Endothelial cell of umbilical vein (primary cell): ENCODE measurements around the gene OPCML. TPM values are rescaled to one million over a fixed set of nuclear protein-coding genes. Genes with fewer than 3 reads are reported as not detected.

Experiments
- BruUV-seq: library from RNA; stranded (reverse); fragments of 400-500 nt; replicated peaks from 2 replicates; lab custom pipeline; 2021; lab: Mats Ljungman, UMichigan
- CTCF ChIA-PET: fragments of 300-600, 350-600 bp; sonication (Branson Sonifier 250); formaldehyde crosslinking; loops from one replicate; lab custom pipeline; 2021; ENCODE audit warnings: antibody characterized with exemption, inconsistent platforms; lab: Charles Lee
- POLR2A ChIA-PET: fragments of 300-600, 350-600 bp; sonication (Branson Sonifier 250); formaldehyde crosslinking; loops from one replicate; lab custom pipeline; 2021; ENCODE audit warnings: antibody characterized with exemption, inconsistent platforms; lab: Charles Lee
- DNase-seq: peaks from one replicate; pipeline ENCODE4 v3.0.0-alpha.2; 2011; ENCODE audit warnings: low read depth, low spot score
- FAIRE-seq: peaks from 2 replicates; lab custom pipeline; 2011; peaks lifted over from hg19 to GRCh38; lab: Jason Lieb, UNC
- H2AFZ ChIP-seq: 2 replicates; pipeline ENCODE4 v1.6.0; 2012; ENCODE audit warnings: low read depth, low read length, control low read depth, inconsistent platforms
- H3K27ac ChIP-seq: 2 replicates; pipeline ENCODE4 v1.5.1; 2011; ENCODE audit warnings: low read depth, mild to moderate bottlenecking, control low read depth, low read length, moderate library complexity; ENCODE audit not compliant: insufficient read depth
- H3K27me3 ChIP-seq, 2 experiments: 2 replicates each; pipeline versions ENCODE4 v1.6.0 to v1.6.1; 2011; ENCODE audit warnings: low read length in 2 of 2, mixed read lengths in 1 of 2; ENCODE audit not compliant: control insufficient read depth in 2 of 2, insufficient read depth in 2 of 2
- H3K36me3 ChIP-seq, 2 experiments: 2 replicates in 1 of 2; 3 replicates in 1 of 2; pipeline ENCODE4 v1.5.1; 2011; ENCODE audit warnings: low read length in 2 of 2, mild to moderate bottlenecking in 1 of 2, moderate library complexity in 1 of 2; ENCODE audit not compliant: control insufficient read depth in 2 of 2, insufficient read depth in 2 of 2; ENCODE audit errors: extremely low read depth in 1 of 2
- H3K4me1 ChIP-seq: 3 replicates; pipeline ENCODE4 v1.5.1; 2011; ENCODE audit warnings: mild to moderate bottlenecking, low read length; ENCODE audit not compliant: control insufficient read depth, insufficient read depth; ENCODE audit errors: extremely low read depth
- H3K4me2 ChIP-seq: 2 replicates; pipeline ENCODE4 v1.6.1; 2011; ENCODE audit warnings: low read length, control low read depth, mixed read lengths; ENCODE audit not compliant: insufficient read depth
- H3K4me3 ChIP-seq, 3 experiments: fragments of 200-600 bp in 1 of 3; sonication (generic), shearing (Covaris generic) in 1 of 3; replicated peaks in 1 of 3; 2 replicates each; pipeline ENCODE4 v1.5.1; 2011 to 2016; ENCODE audit warnings: control low read depth in 3 of 3, low read length in 3 of 3, mild to moderate bottlenecking in 2 of 3, inconsistent platforms in 1 of 3, low read depth in 1 of 3, moderate library complexity in 1 of 3; ENCODE audit not compliant: insufficient read depth in 1 of 3
- H3K79me2 ChIP-seq: 2 replicates; pipeline ENCODE4 v1.6.0; 2012; ENCODE audit warnings: low read length, inconsistent platforms; ENCODE audit not compliant: control insufficient read depth, insufficient read depth
- H3K9ac ChIP-seq: replicated peaks from 2 replicates; pipeline ENCODE3; 2011; ENCODE audit warnings: low read length, control low read depth; ENCODE audit not compliant: insufficient read depth; ENCODE audit errors: extremely low read depth
- H3K9me1 ChIP-seq: replicated peaks from 3 replicates; pipeline ENCODE4 v1.6.0; 2011; ENCODE audit warnings: mild to moderate bottlenecking, low read length; ENCODE audit not compliant: control insufficient read depth, insufficient read depth; ENCODE audit errors: extremely low read depth
- H3K9me3 ChIP-seq: replicated peaks from 2 replicates; pipeline ENCODE4 v1.5.1; 2012; ENCODE audit warnings: low read length, inconsistent platforms; ENCODE audit not compliant: control insufficient read depth, insufficient read depth
- H4K20me1 ChIP-seq: replicated peaks from 2 replicates; pipeline ENCODE3; 2011; ENCODE audit warnings: mild to moderate bottlenecking, low read length; ENCODE audit not compliant: control insufficient read depth, insufficient read depth; ENCODE audit errors: extremely low read depth
- CTCF ChIP-seq, 2 donors: IDR thresholded peaks; 1 replicate in 1 of 2; 2 replicates in 1 of 2; pipeline ENCODE4 v1.5.1; 2011; ENCODE audit warnings: low read length in 2 of 2, mild to moderate bottlenecking in 2 of 2, moderate library complexity in 2 of 2, control low read depth in 1 of 2, inconsistent platforms in 1 of 2, low read depth in 1 of 2; ENCODE audit not compliant: insufficient read depth in 1 of 2; ENCODE audit errors: extremely low read depth in 1 of 2
- EZH2 ChIP-seq: IDR thresholded peaks from 2 replicates; pipeline ENCODE4 v1.6.1; 2012; ENCODE audit warnings: borderline replicate concordance, low read depth, mild to moderate bottlenecking, moderate library complexity, low read length, inconsistent platforms; ENCODE audit not compliant: severe bottlenecking
- FOS ChIP-seq: IDR thresholded peaks from 2 replicates; pipeline ENCODE4 v1.6.1; 2011; ENCODE audit warnings: mild to moderate bottlenecking, low read length, moderate library complexity, borderline replicate concordance; ENCODE audit not compliant: insufficient read depth
- GATA2 ChIP-seq: IDR thresholded peaks from 2 replicates; pipeline ENCODE4 v1.7.0; 2011; ENCODE audit warnings: low read depth, mild to moderate bottlenecking, moderate library complexity, mixed read lengths, low read length; ENCODE audit not compliant: insufficient read length, insufficient read depth
- JUN ChIP-seq: IDR thresholded peaks from 2 replicates; pipeline ENCODE4 v1.6.1; 2011; ENCODE audit warnings: borderline replicate concordance, low read depth; ENCODE audit not compliant: insufficient read length, insufficient read depth
- MAX ChIP-seq: IDR thresholded peaks from 2 replicates; pipeline ENCODE4 v1.6.1; 2011; ENCODE audit not compliant: insufficient read depth, insufficient read length
- MYC ChIP-seq: IDR thresholded peaks from one replicate; pipeline ENCODE4 v1.6.1; 2011; ENCODE audit warnings: mild to moderate bottlenecking, low read depth, low read length
- POLR2A ChIP-seq: IDR thresholded peaks from 2 replicates; pipeline ENCODE4 v1.6.1; 2012; ENCODE audit warnings: low read depth, mild to moderate bottlenecking, control low read depth, low read length
- POLR2AphosphoS5 ChIP-seq: IDR thresholded peaks from 2 replicates; pipeline ENCODE4 v1.6.1; 2012; ENCODE audit warnings: low read depth, mild to moderate bottlenecking, control low read depth, low read length, moderate library complexity; ENCODE audit not compliant: insufficient read depth
- dilution Hi-C: fragments of 300-500 bp; cut with MboI; formaldehyde crosslinking; loops from one replicate; pipeline ENCODE4 v1.15.0; 2019; ENCODE audit warnings: low sequenced_read_pairs; ENCODE audit not compliant: extremely low pct_ligation_motif_present
- intact Hi-C: fragments of 100-400 bp; cut with micrococcal nuclease; formaldehyde crosslinking; loops from one replicate; pipeline ENCODE4 v1.10.0; 2022
- polyA plus RNA-seq, 4 experiments: library from polyadenylated mRNA; depleted of rRNA in 3 of 4; stranded (reverse) in 3 of 4; unstranded in 1 of 4; fragments of >200 nt; gene quantifications; 2 replicates each; pipeline versions ENCODE4 v1.2.1 to v1.2.3, GENCODE V29; 2011 to 2012; ENCODE audit warnings: missing spikeins in 1 of 4
- total RNA-seq: library from RNA; stranded (reverse); gene quantifications from 2 replicates; pipeline ENCODE4 v1.2.3, GENCODE V29; 2021

Gene OPCML
- total and polyA plus RNA-seq, 2 donors (not counting 3 experiments of a cell fraction or from before 2014, with no cell fraction given) = not detected

- intact Hi-C loops (no loop called here), dilution Hi-C loops (no loop called here)
- Histone ChIP-seq H3K4me2 (no peak overlapping the region), H3K9ac (no peak overlapping the region), H3K79me2 (no peaks in the 10 kb centered on the region), H4K20me1 (no peaks in the 10 kb centered on the region), H3K36me3 (no peaks in the 10 kb centered on the region), H3K27me3 (no peaks in the 10 kb centered on the region), H2AFZ (no peak overlapping the region), H3K4me1 (no peaks in the 10 kb centered on the region), H3K27ac (no peak overlapping the region), H3K9me1 (no peaks in the 10 kb centered on the region), H3K9me3 (peaks cover 4% of the 10 kb centered on the region), H3K4me3 (no peak overlapping the region)
- TF ChIP-seq POLR2AphosphoS5 = no peak
- no peak for TF ChIP-seq EZH2
- no peak for TF ChIP-seq JUN
- TF ChIP-seq CTCF (IDR thresholded peaks at IDR 0.05; ENCODE audit: extremely low read depth in 1 of 2, insufficient read depth in 1 of 2, low read depth in 1 of 2, low read length in 2 of 2) = no peak
- TF ChIP-seq FOS = no peak
- no peak for TF ChIP-seq MAX
- TF ChIP-seq GATA2 = no peak
- no peak for TF ChIP-seq MYC
- no peak for TF ChIP-seq POLR2A
- no TSS peak for BruUV-seq
- POLR2A ChIA-PET = no interaction called here
- CTCF ChIA-PET = no interaction called here
- no peak for DNase-seq
- no peak for FAIRE-seq
Measured at GRCh38 chr11:132716037-132716436, 816.3 kb downstream of the OPCML start.
